HEK293 (cell line): ENCODE measurements around the gene JOSD2.
A peak's percentile ranks its signal among the peaks of the same experiment; 100 is the strongest.

Experiments
- FEZF1 ChIP-seq: fragments of 450-650 bp; formaldehyde crosslinking; IDR thresholded peaks from 2 replicates; pipeline ENCODE4 v1.5.1; 2016; ENCODE audit warnings: missing biosample characterization, missing genetic modification characterization
- KLF10 ChIP-seq: fragments of 450-650 bp; IDR thresholded peaks from 2 replicates; pipeline ENCODE4 v1.5.1; 2018; ENCODE audit warnings: missing biosample characterization, mild to moderate bottlenecking, missing genetic modification characterization
- PATZ1 ChIP-seq: fragments of 450-650 bp; formaldehyde crosslinking; IDR thresholded peaks from 2 replicates; pipeline ENCODE4 v1.5.1; 2016; ENCODE audit warnings: missing biosample characterization, missing genetic modification characterization
- PRDM4 ChIP-seq: fragments of 450-650 bp; formaldehyde crosslinking; IDR thresholded peaks from 2 replicates; pipeline ENCODE4 v1.5.1; 2017; ENCODE audit warnings: missing biosample characterization, missing genetic modification characterization
- YY2 ChIP-seq: fragments of 450-650 bp; formaldehyde crosslinking; IDR thresholded peaks from 2 replicates; pipeline ENCODE4 v1.5.1; 2016; ENCODE audit warnings: missing biosample characterization, missing genetic modification characterization
- ZBTB17 ChIP-seq: fragments of 450-650 bp; formaldehyde crosslinking; IDR thresholded peaks from 2 replicates; pipeline ENCODE4 v1.5.1; 2016; ENCODE audit warnings: missing biosample characterization, missing genetic modification characterization
- ZBTB6 ChIP-seq: fragments of 450-650 bp; formaldehyde crosslinking; IDR thresholded peaks from 2 replicates; pipeline ENCODE4 v1.5.1; 2017; ENCODE audit warnings: missing biosample characterization, missing genetic modification characterization
- ZFHX2 ChIP-seq: fragments of 450-650 bp; formaldehyde crosslinking; conservative IDR thresholded peaks from 2 replicates; pipeline ENCODE4 v1.5.1; 2016; ENCODE audit warnings: missing biosample characterization, missing genetic modification characterization
- ZNF146 ChIP-seq: fragments of 450-650 bp; formaldehyde crosslinking; IDR thresholded peaks from 2 replicates; pipeline ENCODE4 v1.5.1; 2016; ENCODE audit warnings: missing biosample characterization, missing genetic modification characterization
- ZNF26 ChIP-seq: fragments of 450-650 bp; formaldehyde crosslinking; IDR thresholded peaks from 2 replicates; pipeline ENCODE4 v1.5.1; 2016; ENCODE audit warnings: missing biosample characterization, missing genetic modification characterization
- ZNF324 ChIP-seq: fragments of 450-650 bp; formaldehyde crosslinking; IDR thresholded peaks from 2 replicates; pipeline ENCODE4 v1.5.1; 2016; ENCODE audit warnings: missing biosample characterization, missing genetic modification characterization
- ZNF366 ChIP-seq: fragments of 450-650 bp; formaldehyde crosslinking; conservative IDR thresholded peaks from 2 replicates; pipeline ENCODE4 v1.5.1; 2016; ENCODE audit warnings: missing biosample characterization, missing genetic modification characterization
- ZNF433 ChIP-seq: fragments of 450-650 bp; formaldehyde crosslinking; IDR thresholded peaks from 2 replicates; pipeline ENCODE4 v1.5.1; 2016; ENCODE audit warnings: missing biosample characterization, missing genetic modification characterization, low read depth
- ZNF48 ChIP-seq: fragments of 450-650 bp; formaldehyde crosslinking; IDR thresholded peaks from 2 replicates; pipeline ENCODE4 v1.5.1; 2016; ENCODE audit warnings: missing biosample characterization, missing genetic modification characterization
- ZNF501 ChIP-seq: fragments of 450-650 bp; formaldehyde crosslinking; IDR thresholded peaks from 2 replicates; pipeline ENCODE4 v1.5.1; 2016; ENCODE audit warnings: missing biosample characterization, missing genetic modification characterization
- ZNF510 ChIP-seq: fragments of 450-650 bp; formaldehyde crosslinking; IDR thresholded peaks from 2 replicates; pipeline ENCODE4 v1.5.1; 2018; ENCODE audit warnings: mild to moderate bottlenecking, missing genetic modification characterization, missing biosample characterization; ENCODE audit not compliant: insufficient replicate concordance
- ZNF548 ChIP-seq: fragments of 450-650 bp; formaldehyde crosslinking; IDR thresholded peaks from 2 replicates; pipeline ENCODE4 v1.5.1; 2016; ENCODE audit warnings: missing biosample characterization, missing genetic modification characterization
- ZNF621 ChIP-seq: fragments of 450-650 bp; formaldehyde crosslinking; IDR thresholded peaks from 2 replicates; pipeline ENCODE4 v1.5.1; 2017; ENCODE audit warnings: missing biosample characterization, missing genetic modification characterization
- ZNF660 ChIP-seq: fragments of 450-650 bp; IDR thresholded peaks from 2 replicates; pipeline ENCODE4 v1.5.1; 2018; ENCODE audit warnings: missing biosample characterization, mild to moderate bottlenecking, missing genetic modification characterization
- ZNF843 ChIP-seq: fragments of 450-650 bp; formaldehyde crosslinking; IDR thresholded peaks from 2 replicates; pipeline ENCODE4 v1.5.1; 2016; ENCODE audit warnings: missing biosample characterization, missing genetic modification characterization
- ZSCAN30 ChIP-seq: fragments of 450-650 bp; IDR thresholded peaks from 2 replicates; pipeline ENCODE4 v1.5.1; 2018; ENCODE audit warnings: missing biosample characterization, mild to moderate bottlenecking, missing genetic modification characterization, moderate library complexity
- TF ChIP-seq, protein P1 (sequence below): fragments of 450-650 bp; formaldehyde crosslinking; IDR thresholded peaks from 2 replicates; pipeline ENCODE4 v1.5.1; 2016; ENCODE audit warnings: missing biosample characterization, missing genetic modification characterization
- TF ChIP-seq, protein P2 (sequence below): fragments of 450-650 bp; IDR thresholded peaks from 2 replicates; pipeline ENCODE4 v1.5.1; 2018; ENCODE audit warnings: missing biosample characterization, missing genetic modification characterization

Gene JOSD2

GRCh38 chr19:50476224-50476906 is 34.6 kb downstream of the JOSD2 start, which contains the start of the genes EMC10 and GARIN5A (continued):
- TF ChIP-seq PRDM4 (tag by site-specific recombination) (peak; percentile 34), ZBTB6 (tag by site-specific recombination) (0 out of 2 replicates have a peak, but pooled peaks have one; percentile 42), ZNF48 (no peak), ZNF621 (tag by site-specific recombination) (no peak), ZBTB17 (tag by site-specific recombination) (peak; percentile 90), KLF10 (tag by site-specific recombination) (peak; percentile 78), ZNF501 (peak; percentile 98), ZNF843 (tag by site-specific recombination) (peak; percentile 71), FEZF1 (no peak), ZNF366 (tag by site-specific recombination) (peak; percentile 67; the same call in 1 of the 2 replicates), YY2 (peak; percentile 99), ZNF548 (tag by site-specific recombination) (no peak), ZNF146 (tag by site-specific recombination) (no peak), ZNF324 (tag by site-specific recombination) (peak; percentile 38; the same call in 1 of the 2 replicates), PATZ1 (tag by site-specific recombination) (peak; percentile 56; the same call in 1 of the 2 replicates), ZNF26 (tag by site-specific recombination) (no peak), ZNF510 (tag by site-specific recombination) (no peak), ZFHX2 (tag by site-specific recombination) (peak; percentile 44), ZSCAN30 (tag by site-specific recombination) (peak; percentile 74), ZNF660 (peak; percentile 86), ZNF433 (tag by site-specific recombination) (no peak)
- TF ChIP-seq, protein P1, sequence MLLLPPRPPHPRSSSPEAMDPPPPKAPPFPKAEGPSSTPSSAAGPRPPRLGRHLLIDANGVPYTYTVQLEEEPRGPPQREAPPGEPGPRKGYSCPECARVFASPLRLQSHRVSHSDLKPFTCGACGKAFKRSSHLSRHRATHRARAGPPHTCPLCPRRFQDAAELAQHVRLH, result 0 out of 2 replicates have a peak, but pooled peaks have one; percentile 20
- TF ChIP-seq, protein P2, sequence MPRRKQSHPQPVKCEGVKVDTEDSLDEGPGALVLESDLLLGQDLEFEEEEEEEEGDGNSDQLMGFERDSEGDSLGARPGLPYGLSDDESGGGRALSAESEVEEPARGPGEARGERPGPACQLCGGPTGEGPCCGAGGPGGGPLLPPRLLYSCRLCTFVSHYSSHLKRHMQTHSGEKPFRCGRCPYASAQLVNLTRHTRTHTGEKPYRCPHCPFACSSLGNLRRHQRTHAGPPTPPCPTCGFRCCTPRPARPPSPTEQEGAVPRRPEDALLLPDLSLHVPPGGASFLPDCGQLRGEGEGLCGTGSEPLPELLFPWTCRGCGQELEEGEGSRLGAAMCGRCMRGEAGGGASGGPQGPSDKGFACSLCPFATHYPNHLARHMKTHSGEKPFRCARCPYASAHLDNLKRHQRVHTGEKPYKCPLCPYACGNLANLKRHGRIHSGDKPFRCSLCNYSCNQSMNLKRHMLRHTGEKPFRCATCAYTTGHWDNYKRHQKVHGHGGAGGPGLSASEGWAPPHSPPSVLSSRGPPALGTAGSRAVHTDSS, result no peak; the same call in 1 of the 2 replicates
